Neural cell (in vitro differentiated cells): ENCODE measurements around the gene DCLK1.

Experiments used
- CTCF ChIP-seq: fragments of 450-650 bp; IDR thresholded peaks from 2 replicates; pipeline ENCODE4 v1.5.1; 2014; ENCODE audit warnings: antibody characterized with exemption, mild to moderate bottlenecking, moderate library complexity; ENCODE audit not compliant: poor library complexity, severe bottlenecking
- EP300 ChIP-seq: fragments of 450-650 bp; conservative IDR thresholded peaks from 2 replicates; pipeline ENCODE4 v1.6.1; 2014; ENCODE audit warnings: antibody characterized with exemption, mild to moderate bottlenecking, moderate library complexity; ENCODE audit not compliant: poor library complexity, severe bottlenecking
- EZH2 ChIP-seq: fragments of 200-600, 300-800 bp; shearing (Covaris generic), sonication (generic); IDR thresholded peaks from 2 replicates; pipeline ENCODE4 v1.6.1; 2014; ENCODE audit warnings: antibody characterized with exemption, low read length, borderline replicate concordance, mild to moderate bottlenecking; ENCODE audit not compliant: insufficient read depth, poor library complexity, severe bottlenecking
- POLR2AphosphoS5 ChIP-seq: IDR thresholded peaks from 2 replicates; pipeline ENCODE4 v1.6.1; 2012
- RAD21 ChIP-seq: fragments of 450-650 bp; conservative IDR thresholded peaks from 2 replicates; pipeline ENCODE4 v1.6.1; 2014; ENCODE audit warnings: antibody characterized with exemption, mild to moderate bottlenecking, moderate library complexity
- REST ChIP-seq: IDR thresholded peaks from 2 replicates; pipeline ENCODE4 v1.6.1; 2012; ENCODE audit warnings: borderline replicate concordance
- TAF1 ChIP-seq: IDR thresholded peaks from 2 replicates; pipeline ENCODE4 v1.6.1; 2012; ENCODE audit warnings: low read depth

- no peak for TF ChIP-seq TAF1
- no peak for TF ChIP-seq CTCF
- no peak for TF ChIP-seq RAD21
- TF ChIP-seq EZH2, result no peak
- TF ChIP-seq POLR2AphosphoS5, result no peak
- no peak for TF ChIP-seq EP300
- no peak for TF ChIP-seq REST
These were observed 363.8 kb downstream of the DCLK1 start for GRCh38 chr13:35767256-35767976.
